ENCODE measurements around the gene GLRX3.

Gene GLRX3

GRCh38 chr10:130137659-130138478, 1.7 kb downstream of the GLRX3 start:
- DNase-seq (ENCODE audit: low spot score), result no peak

- DNase-seq (ENCODE audit: low spot score), result peak; percentile 33
Measured at GRCh38 chr10:130138479-130138866, 2.3 kb downstream of the GLRX3 start.

GRCh38 chr10:130140425-130140824, 4.2 kb downstream of the GLRX3 start:
- DNase-seq (ENCODE audit: low spot score), result no peak

GRCh38 chr10:130141038-130141437, 4.8 kb downstream of the GLRX3 start:
- DNase-seq (ENCODE audit: low spot score), result no peak

GRCh38 chr10:130141460-130141859, 5.3 kb downstream of the GLRX3 start:
- no peak for DNase-seq (ENCODE audit: low spot score)

GRCh38 chr10:130141878-130142277, 5.7 kb downstream of the GLRX3 start:
- no peak for DNase-seq (ENCODE audit: low spot score)

GRCh38 chr10:130146042-130146441, 9.9 kb downstream of the GLRX3 start:
- no peak for DNase-seq (ENCODE audit: low spot score)

GRCh38 chr10:130159192-130159794, 23.1 kb downstream of the GLRX3 start:
- no peak for DNase-seq (ENCODE audit: low spot score)

GRCh38 chr10:130160775-130161174, 24.6 kb downstream of the GLRX3 start:
- no peak for DNase-seq (ENCODE audit: low spot score)

- no peak for DNase-seq (ENCODE audit: low spot score)
Measured at GRCh38 chr10:130161331-130161730, 25.1 kb downstream of the GLRX3 start.

- no peak for DNase-seq (ENCODE audit: low spot score)
Measured at GRCh38 chr10:130167193-130167592, 31.0 kb downstream of the GLRX3 start.

- DNase-seq (ENCODE audit: low spot score), result no peak
Measured at GRCh38 chr10:130167707-130168106, 31.5 kb downstream of the GLRX3 start.

- DNase-seq (ENCODE audit: low spot score), result no peak
Measured at GRCh38 chr10:130169136-130169859, 33.1 kb downstream of the GLRX3 start.

GRCh38 chr10:130171196-130171595, 35.0 kb downstream of the GLRX3 start:
- no peak for DNase-seq (ENCODE audit: low spot score)

- DNase-seq (ENCODE audit: low spot score), result no peak
Measured at GRCh38 chr10:130174328-130174727, 38.1 kb downstream of the GLRX3 start.

GRCh38 chr10:130175074-130175473, 38.9 kb downstream of the GLRX3 start:
- DNase-seq (ENCODE audit: low spot score), result no peak

GRCh38 chr10:130177250-130177649, 41.1 kb downstream of the GLRX3 start:
- no peak for DNase-seq (ENCODE audit: low spot score)

GRCh38 chr10:130179640-130180039, 43.4 kb downstream of the GLRX3 start:
- no peak for DNase-seq (ENCODE audit: low spot score)

- no peak for DNase-seq (ENCODE audit: low spot score)
Measured at GRCh38 chr10:130180416-130180815, 44.2 kb downstream of the GLRX3 start.

GRCh38 chr10:130181858-130182257, 45.7 kb downstream of the GLRX3 start:
- DNase-seq (ENCODE audit: low spot score), result no peak

GRCh38 chr10:130185591-130185990, 49.4 kb downstream of the GLRX3 start:
- DNase-seq (ENCODE audit: low spot score), result no peak

- no peak for DNase-seq (ENCODE audit: low spot score)
Measured at GRCh38 chr10:130188195-130189175, 52.3 kb downstream of the GLRX3 start.

All from HuH-7.5 (cell line).